Epithelial cell of proximal tubule (primary cell): ENCODE results near the gene TMUB2. TPM values are rescaled to one million over a fixed set of nuclear protein-coding genes. Genes with fewer than 3 reads are reported as not detected.
"Not testable (repeated sequence)": the region's sequence is repeated elsewhere in the genome, so short reads cannot be mapped to it uniquely, and the experiment has no call there.

Experiments
- DNase-seq: peaks from one replicate; pipeline ENCODE4 v3.0.0-alpha.2; 2011; ENCODE audit warnings: low read depth
- H3K4me3 ChIP-seq: 2 replicates; pipeline ENCODE4 v1.5.1; 2011; ENCODE audit warnings: low read depth, mild to moderate bottlenecking, low read length
- CTCF ChIP-seq: conservative IDR thresholded peaks from 2 replicates; pipeline ENCODE4 v1.5.1; 2012; ENCODE audit warnings: low read depth, mild to moderate bottlenecking, low read length
- total RNA-seq: library from RNA; depleted of rRNA; stranded (reverse); fragments of >200 nt; gene quantifications from 2 replicates; pipeline ENCODE4 v1.2.3, GENCODE V29; 2015

TMUB2 gene
- total RNA-seq, 1 donor from 2014 or later = 26.3 TPM

GRCh38 chr17:44233582-44233981 lies 46.8 kb downstream of the TMUB2 start:
- H3K4me3 ChIP-seq = no peak overlapping the region
- DNase-seq = no peak
- no peak for TF ChIP-seq CTCF

GRCh38 chr17:44235583-44235936 lies 48.8 kb downstream of the TMUB2 start:
- DNase-seq = peak; percentile 91
- TF ChIP-seq CTCF = no peak
- H3K4me3 ChIP-seq = no peak overlapping the region

GRCh38 chr17:44236444-44236991 lies 49.7 kb downstream of the TMUB2 start:
- DNase-seq = no peak
- H3K4me3 ChIP-seq = no peak overlapping the region
- no peak for TF ChIP-seq CTCF

GRCh38 chr17:44237886-44238285 lies 51.1 kb downstream of the TMUB2 start:
- not testable (repeated sequence) for H3K4me3 ChIP-seq, DNase-seq

GRCh38 chr17:44241106-44241624 lies 54.4 kb downstream of the TMUB2 start:
- TF ChIP-seq CTCF = no peak
- no peak for DNase-seq
- no peak overlapping the region for H3K4me3 ChIP-seq

Other genes with a start within 250 kb of the TMUB2 start
- not detected in 2 replicates for gene PPY, start 244.5 kb upstream of the TMUB2 start, total RNA-seq
- gene PYY, start 233.0 kb upstream of the TMUB2 start, total RNA-seq = not detected in 2 replicates
- gene NAGS, start 182.3 kb upstream of the TMUB2 start, total RNA-seq = 14.1 and 21.0 TPM in 2 replicates
- gene TMEM101, start 172.0 kb upstream of the TMUB2 start, total RNA-seq = 38.2 and 42.9 TPM in 2 replicates
- gene LSM12, start 120.3 kb upstream of the TMUB2 start, total RNA-seq = 58.5 and 75.8 TPM in 2 replicates
- 42.4 and 56.7 TPM in 2 replicates for gene G6PC3, start 116.2 kb upstream of the TMUB2 start, total RNA-seq
- gene HDAC5, start 63.3 kb upstream of the TMUB2 start, total RNA-seq = 7.3 and 13.5 TPM in 2 replicates
- 12.0 and 12.9 TPM in 2 replicates for gene HROB, start 45.0 kb upstream of the TMUB2 start, total RNA-seq
- not detected in 2 replicates for gene ASB16, start 16.3 kb upstream of the TMUB2 start, total RNA-seq
- 40.2 and 61.4 TPM in 2 replicates for gene ATXN7L3, start 12.9 kb downstream of the TMUB2 start, total RNA-seq
- 37.5 and 57.4 TPM in 2 replicates for gene UBTF, start 32.7 kb downstream of the TMUB2 start, total RNA-seq
- gene SLC4A1, start 81.2 kb downstream of the TMUB2 start, total RNA-seq = not detected in 2 replicates
- 0.07 and 2.2 TPM in 2 replicates for gene RUNDC3A, start 121.6 kb downstream of the TMUB2 start, total RNA-seq
- 161 and 197 TPM in 2 replicates for gene SLC25A39, start 137.9 kb downstream of the TMUB2 start, total RNA-seq
- gene GRN, start 158.3 kb downstream of the TMUB2 start, total RNA-seq = 195 and 567 TPM in 2 replicates
- gene FAM171A2, start 176.9 kb downstream of the TMUB2 start, total RNA-seq = 8.0 and 15.0 TPM in 2 replicates
- 0.14 and 0.81 TPM in 2 replicates for gene ITGA2B, start 202.7 kb downstream of the TMUB2 start, total RNA-seq